SU-DHL-6 (cell line): Measurements from ENCODE around the gene HECTD4.

Experiments
- H2AFZ ChIP-seq: fragments of 200-600 bp; sonication (generic); 2 replicates; pipeline ENCODE4 v1.6.1; 2014; ENCODE audit warnings: low read depth, mild to moderate bottlenecking, moderate library complexity, mixed read lengths, antibody characterized with exemption, low read length; ENCODE audit not compliant: severe bottlenecking
- H3F3A ChIP-seq: fragments of 200-600 bp; shearing (Covaris generic); 2 replicates; pipeline ENCODE4 v1.6.0; 2016; ENCODE audit warnings: antibody characterized with exemption, mild to moderate bottlenecking; ENCODE audit not compliant: insufficient read depth
- H3K27ac ChIP-seq: fragments of 200-600 bp; sonication (generic); 2 replicates; pipeline ENCODE4 v1.5.1; 2016; ENCODE audit warnings: low read depth, mild to moderate bottlenecking, low read length, moderate library complexity, mixed read lengths
- H3K27me3 ChIP-seq: fragments of 200-600 bp; sonication (generic), shearing (Covaris generic); 2 replicates; pipeline ENCODE4 v1.6.0; 2014; ENCODE audit warnings: mild to moderate bottlenecking, low read length
- H3K36me3 ChIP-seq: fragments of 200-600 bp; sonication (generic); 2 replicates; pipeline ENCODE4 v1.6.1; 2014; ENCODE audit warnings: mild to moderate bottlenecking, low read length, mixed read lengths
- H3K4me2 ChIP-seq: fragments of 300-600, 200-600 bp; shearing (Covaris generic), sonication (generic); 2 replicates; pipeline ENCODE4 v1.6.0; 2014; ENCODE audit warnings: low read length, low read depth, mild to moderate bottlenecking; ENCODE audit not compliant: poor library complexity, severe bottlenecking
- H3K4me3 ChIP-seq: fragments of 200-600 bp; sonication (generic); 2 replicates; pipeline ENCODE4 v1.5.1; 2014; ENCODE audit warnings: antibody characterized with exemption, low read length, mild to moderate bottlenecking, mixed read lengths; ENCODE audit not compliant: insufficient read depth, poor library complexity, severe bottlenecking
- H3K79me2 ChIP-seq: fragments of 200-600 bp; sonication (generic); 2 replicates; pipeline ENCODE4 v1.6.1; 2014; ENCODE audit warnings: mild to moderate bottlenecking, low read length, moderate library complexity; ENCODE audit not compliant: insufficient read depth
- H3K9ac ChIP-seq: fragments of 200-600 bp; sonication (generic); 2 replicates; pipeline ENCODE4 v1.7.0; 2014; ENCODE audit warnings: mild to moderate bottlenecking, low read length
- H3K9me2 ChIP-seq: fragments of 200-600 bp; sonication (generic); replicated peaks from 2 replicates; pipeline ENCODE4 v1.6.1; 2014; ENCODE audit warnings: low read length; ENCODE audit not compliant: insufficient read depth
- H3K9me3 ChIP-seq: fragments of 200-600 bp; sonication (generic); 2 replicates; pipeline ENCODE4 v1.6.1; 2014; ENCODE audit warnings: low read length, mixed read lengths; ENCODE audit not compliant: insufficient read depth
- H4K20me1 ChIP-seq: fragments of 200-600 bp; sonication (generic); 2 replicates; pipeline ENCODE4 v1.6.1; 2014; ENCODE audit warnings: low read depth, mild to moderate bottlenecking, antibody characterized with exemption, low read length, moderate library complexity, mixed read lengths
- CTCF ChIP-seq: fragments of 200-600 bp; sonication (generic); IDR thresholded peaks from one replicate; pipeline ENCODE4 v1.5.1; 2017; ENCODE audit warnings: antibody characterized with exemption, mild to moderate bottlenecking, low read length, moderate library complexity; ENCODE audit not compliant: insufficient read depth, poor library complexity, severe bottlenecking
- EZH2phosphoT487 ChIP-seq: fragments of 200-600 bp; sonication (generic), shearing (Covaris generic); conservative IDR thresholded peaks from 2 replicates; pipeline ENCODE4 v1.6.1; 2018; ENCODE audit warnings: mild to moderate bottlenecking, antibody characterized with exemption, low read length, moderate library complexity, mixed read lengths

HECTD4 gene

GRCh38 chr12:112375105-112375504 is 7.1 kb downstream of the HECTD4 start:
- no peak for TF ChIP-seq EZH2phosphoT487
- no peak for TF ChIP-seq CTCF
- no peaks in the 10 kb centered on the region for H3K36me3 ChIP-seq
- H2AFZ ChIP-seq: no peak overlapping the region
- no peaks in the 10 kb centered on the region for H3K27me3 ChIP-seq
- H3K9me2 ChIP-seq: no peaks in the 10 kb centered on the region
- no peak overlapping the region for H3K4me3 ChIP-seq
- no peaks in the 10 kb centered on the region for H3F3A ChIP-seq
- H3K27ac ChIP-seq: no peak overlapping the region
- H3K4me2 ChIP-seq: no peak overlapping the region
- no peak overlapping the region for H3K9ac ChIP-seq
- H4K20me1 ChIP-seq: no peaks in the 10 kb centered on the region
- no peaks in the 10 kb centered on the region for H3K9me3 ChIP-seq
- peaks cover 72% of the 10 kb centered on the region for H3K79me2 ChIP-seq

DNA sequence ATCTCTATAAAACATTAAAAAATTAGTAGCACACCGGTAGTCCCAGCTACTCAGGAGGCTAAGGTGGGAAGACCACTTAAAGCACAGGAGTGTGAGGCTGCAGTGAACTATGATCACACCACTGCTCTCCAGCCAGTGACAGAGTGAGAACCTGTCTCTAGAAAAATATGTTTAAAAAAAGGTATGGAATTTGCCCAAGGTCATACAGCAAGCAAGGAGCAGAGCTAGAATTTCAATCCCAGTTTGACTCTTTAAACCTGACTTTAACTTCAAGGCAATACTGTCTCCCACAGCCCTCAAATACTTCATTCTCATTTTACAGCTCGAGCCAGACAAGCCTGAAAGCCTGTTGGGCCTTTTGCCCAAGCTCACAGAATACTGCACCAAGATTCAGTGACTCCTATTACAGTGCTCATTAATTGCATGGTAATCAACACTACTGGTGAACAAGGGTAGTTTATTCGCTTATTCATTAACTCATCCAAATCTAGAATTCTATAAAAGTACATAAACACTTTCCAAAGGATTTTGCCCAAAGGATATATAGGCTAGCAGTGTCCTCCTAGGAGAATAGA is 8.0 kb downstream of the HECTD4 start:
- H3F3A ChIP-seq: no peaks in the 10 kb centered on the region
- peaks cover 69% of the 10 kb centered on the region for H3K79me2 ChIP-seq
- no peaks in the 10 kb centered on the region for H3K9me2 ChIP-seq
- TF ChIP-seq EZH2phosphoT487 (no peak), CTCF (no peak)
- no peaks in the 10 kb centered on the region for H3K27me3 ChIP-seq
- no peak overlapping the region for H3K4me2 ChIP-seq
- H3K4me3 ChIP-seq: no peak overlapping the region
- no peaks in the 10 kb centered on the region for H3K9me3 ChIP-seq
- no peak overlapping the region for H3K27ac ChIP-seq
- H4K20me1 ChIP-seq: no peaks in the 10 kb centered on the region
- H3K36me3 ChIP-seq: no peaks in the 10 kb centered on the region
- H2AFZ ChIP-seq: no peak overlapping the region
- H3K9ac ChIP-seq: no peak overlapping the region

DNA sequence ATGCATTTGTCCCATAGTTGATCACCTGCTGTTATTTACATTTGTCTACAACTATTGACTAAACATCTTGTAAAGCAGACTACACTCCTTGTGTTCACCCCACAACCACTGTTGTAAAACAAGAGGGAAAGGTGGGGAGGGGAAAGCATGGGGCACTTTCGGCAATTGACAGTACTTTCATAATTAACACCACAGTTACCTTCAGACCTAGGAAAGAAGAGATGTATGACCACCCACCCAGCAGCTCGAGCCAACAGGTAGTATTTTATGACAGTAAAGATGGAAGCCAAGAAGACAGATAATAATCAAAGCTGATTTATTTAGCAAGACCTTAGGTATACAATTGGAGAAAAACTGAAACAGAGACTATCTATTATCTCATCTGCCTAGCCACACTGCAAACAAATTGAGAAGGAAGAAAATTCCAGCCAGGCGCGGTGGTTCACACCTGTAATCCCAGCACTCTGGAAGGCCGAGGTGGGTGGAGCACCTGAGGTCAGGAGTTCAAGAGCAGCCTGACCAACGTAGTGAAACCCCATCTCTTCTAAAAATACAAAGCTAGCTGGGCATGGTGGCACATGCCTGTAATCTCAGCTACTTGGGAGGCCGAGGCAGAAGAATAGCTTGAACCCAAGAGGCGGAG is 11.2 kb downstream of the HECTD4 start:
- Histone ChIP-seq H3K4me2 (no peak overlapping the region), H3K9ac (no peak overlapping the region), H3K9me3 (no peaks in the 10 kb centered on the region), H3K36me3 (no peaks in the 10 kb centered on the region), H3K27ac (no peak overlapping the region), H4K20me1 (no peaks in the 10 kb centered on the region), H3K4me3 (no peak overlapping the region), H3K9me2 (no peaks in the 10 kb centered on the region), H3F3A (no peaks in the 10 kb centered on the region), H3K27me3 (no peaks in the 10 kb centered on the region), H2AFZ (no peak overlapping the region), H3K79me2 (peaks cover 64% of the 10 kb centered on the region)
- TF ChIP-seq EZH2phosphoT487 (no peak), CTCF (no peak)
